IMR-90 (cell line): ENCODE data around the gene RHOT2. TPM values are rescaled to one million over a fixed set of nuclear protein-coding genes. Genes with fewer than 3 reads are reported as not detected.
A peak's percentile ranks its signal among the peaks of the same experiment; 100 is the strongest.

Experiments
- ATAC-seq: fragments of 200-7000 bp; cut with Tn5 transposase; 2 replicates; pipeline ENCODE4 v1.9.1; 2020; ENCODE audit warnings: low read depth, mild to moderate bottlenecking, moderate library complexity
- BruUV-seq: library from RNA; stranded (reverse); fragments of 400-500 nt; replicated peaks from 2 replicates; lab custom pipeline; 2021; lab: Mats Ljungman, UMichigan
- CTCF ChIA-PET: fragments of 300-600 bp; formaldehyde crosslinking; extraction: SDS; loops from one replicate; lab custom pipeline; 2021; ENCODE audit warnings: antibody characterized with exemption; lab: Yijun Ruan, JAX
- POLR2A ChIA-PET: fragments of 300-600 bp; sonication (Branson Sonifier 250); formaldehyde crosslinking; loops from one replicate; lab custom pipeline; 2022; ENCODE audit warnings: antibody characterized with exemption; ENCODE audit not compliant: unreplicated experiment; lab: Charles Lee
- DNase-seq: peaks from one replicate; pipeline ENCODE4 v3.0.0; 2013
- H2AFZ ChIP-seq: replicated peaks from 2 replicates; pipeline ENCODE3; 2013; ENCODE audit warnings: low read length, mild to moderate bottlenecking; ENCODE audit not compliant: poor library complexity
- H2AK5ac ChIP-seq: 2 replicates; pipeline ENCODE4 v1.6.1; 2013; ENCODE audit warnings: low read depth, low read length, inconsistent platforms
- H2AK9ac ChIP-seq: replicated peaks from 2 replicates; pipeline ENCODE3; 2013; ENCODE audit warnings: mild to moderate bottlenecking, low read depth, low read length, moderate library complexity; ENCODE audit not compliant: poor library complexity
- H2BK120ac ChIP-seq: 2 replicates; pipeline ENCODE4 v1.6.1; 2013; ENCODE audit warnings: low read depth, low read length, inconsistent platforms
- H2BK15ac ChIP-seq: 3 replicates; pipeline ENCODE4 v1.6.1; 2013; ENCODE audit warnings: low read depth, low read length, inconsistent platforms
- H2BK20ac ChIP-seq: 2 replicates; pipeline ENCODE4 v1.6.1; 2013; ENCODE audit warnings: low read depth, mild to moderate bottlenecking, inconsistent platforms, low read length, moderate library complexity
- H2BK5ac ChIP-seq: 2 replicates; pipeline ENCODE4 v1.6.1; 2013; ENCODE audit warnings: mild to moderate bottlenecking, low read depth, low read length, inconsistent platforms; ENCODE audit not compliant: poor library complexity, severe bottlenecking
- H3K14ac ChIP-seq: replicated peaks from 2 replicates; pipeline ENCODE4 v1.6.1; 2013; ENCODE audit warnings: low read depth, low read length, inconsistent platforms
- H3K18ac ChIP-seq: 2 replicates; pipeline ENCODE4 v1.6.1; 2013; ENCODE audit warnings: low read depth, low read length, control low read depth
- H3K23ac ChIP-seq: 2 replicates; pipeline ENCODE4 v1.6.1; 2013; ENCODE audit warnings: low read depth, low read length, inconsistent platforms
- H3K27ac ChIP-seq: 2 replicates; pipeline ENCODE4 v1.5.1; 2013; ENCODE audit warnings: mild to moderate bottlenecking, control low read depth, low read length; ENCODE audit not compliant: insufficient read depth
- H3K27me3 ChIP-seq: 2 replicates; pipeline ENCODE4 v1.6.1; 2013; ENCODE audit warnings: low read length; ENCODE audit not compliant: control insufficient read depth, insufficient read depth
- H3K36me3 ChIP-seq: 2 replicates; pipeline ENCODE4 v1.6.1; 2013; ENCODE audit warnings: low read length, mixed read lengths; ENCODE audit not compliant: control insufficient read depth, insufficient read depth
- H3K4ac ChIP-seq: 2 replicates; pipeline ENCODE4 v1.6.1; 2013; ENCODE audit warnings: low read depth, low read length, inconsistent platforms
- H3K4me1 ChIP-seq: 2 replicates; pipeline ENCODE4 v1.6.1; 2013; ENCODE audit warnings: low read length, mixed read lengths; ENCODE audit not compliant: control insufficient read depth, insufficient read depth
- H3K4me2 ChIP-seq: 2 replicates; pipeline ENCODE4 v1.6.1; 2013; ENCODE audit warnings: low read depth, mild to moderate bottlenecking, control low read depth, low read length, moderate library complexity
- H3K4me3 ChIP-seq: 2 replicates; pipeline ENCODE4 v1.5.1; 2013; ENCODE audit warnings: low read depth, mild to moderate bottlenecking, control low read depth, low read length, moderate library complexity; ENCODE audit not compliant: insufficient read depth
- H3K56ac ChIP-seq: 2 replicates; pipeline ENCODE4 v1.6.1; 2013; ENCODE audit warnings: low read length, inconsistent platforms; ENCODE audit not compliant: insufficient read depth; ENCODE audit errors: extremely low read depth
- H3K79me1 ChIP-seq, 2 experiments: 2 replicates each; pipeline ENCODE4 v1.6.1; 2013; ENCODE audit warnings: low read length in 2 of 2, inconsistent platforms in 1 of 2, low read depth in 1 of 2
- H3K9ac ChIP-seq: 2 replicates; pipeline ENCODE4 v1.6.1; 2013; ENCODE audit warnings: low read depth, low read length, control low read depth
- H3K9me1 ChIP-seq: 2 replicates; pipeline ENCODE4 v1.6.1; 2013; ENCODE audit warnings: low read length, inconsistent platforms; ENCODE audit not compliant: insufficient read depth
- H3K9me3 ChIP-seq: 2 replicates; pipeline ENCODE4 v1.6.1; 2013; ENCODE audit warnings: low read length; ENCODE audit not compliant: control insufficient read depth, insufficient read depth
- H4K20me1 ChIP-seq: 2 replicates; pipeline ENCODE4 v1.6.1; 2013; ENCODE audit warnings: low read length, inconsistent platforms; ENCODE audit not compliant: insufficient read depth
- H4K5ac ChIP-seq: 2 replicates; pipeline ENCODE4 v1.6.1; 2013; ENCODE audit warnings: mild to moderate bottlenecking, low read depth, low read length, control low read depth
- H4K8ac ChIP-seq, 2 experiments: 2 replicates each; pipeline ENCODE4 v1.6.1; 2013; ENCODE audit warnings: low read depth in 2 of 2, low read length in 2 of 2, control low read depth in 1 of 2, inconsistent platforms in 1 of 2
- H4K91ac ChIP-seq: 2 replicates; pipeline ENCODE4 v1.6.1; 2013; ENCODE audit warnings: low read depth, low read length, inconsistent platforms; ENCODE audit not compliant: insufficient read depth
- BHLHE40 ChIP-seq: fragments of 150-350 bp; IDR thresholded peaks from 2 replicates; pipeline ENCODE4 v1.6.1; 2016; ENCODE audit warnings: mild to moderate bottlenecking, low read depth, low read length
- CTCF ChIP-seq: conservative IDR thresholded peaks from 2 replicates; pipeline ENCODE4 v1.5.1; 2012; ENCODE audit warnings: mild to moderate bottlenecking, low read depth, low read length, improper control_type of control experiment
- ELK1 ChIP-seq: fragments of 150-350 bp; IDR thresholded peaks from 2 replicates; pipeline ENCODE4 v1.6.1; 2016; ENCODE audit warnings: low read depth, mild to moderate bottlenecking, low read length, moderate library complexity, borderline replicate concordance
- MAZ ChIP-seq: IDR thresholded peaks from 2 replicates; pipeline ENCODE4 v1.6.1; 2012; ENCODE audit warnings: low read depth, mild to moderate bottlenecking, low read length, improper control_type of control experiment, moderate library complexity, borderline replicate concordance
- MXI1 ChIP-seq: IDR thresholded peaks from 2 replicates; pipeline ENCODE4 v1.6.1; 2012; ENCODE audit warnings: low read depth, mild to moderate bottlenecking, low read length, moderate library complexity, borderline replicate concordance
- POLR2A ChIP-seq: IDR thresholded peaks from 2 replicates; pipeline ENCODE4 v1.6.1; 2012; ENCODE audit warnings: mild to moderate bottlenecking, low read depth, low read length
- RCOR1 ChIP-seq: IDR thresholded peaks from 2 replicates; pipeline ENCODE4 v1.6.1; 2012; ENCODE audit warnings: mild to moderate bottlenecking, low read length, improper control_type of control experiment; ENCODE audit not compliant: insufficient replicate concordance
- WGBS, 2 experiments: methylation state at CpG; one replicate each; pipeline versions ENCODE4 v1.1.5 to v1.1.7; 2013; ENCODE audit warnings: missing lambda C conversion rate in 2 of 2; ENCODE audit not compliant: insufficient read length in 1 of 2; ENCODE audit errors: extremely low coverage in 2 of 2; 5-methylcytosine and 5-hydroxymethylcytosine counted together
- dilution Hi-C: fragments of 300-500 bp; cut with HindIII; formaldehyde crosslinking; loops from one replicate; pipeline ENCODE4 v1.14.3; 2018; ENCODE audit warnings: low sequenced_read_pairs; ENCODE audit not compliant: unreplicated experiment
- in situ Hi-C: fragments of 300-500 bp; cut with MboI; formaldehyde crosslinking; loops from 3 replicates; pipeline ENCODE4 v1.14.3; 2019; ENCODE audit warnings: low sequenced_read_pairs, inconsistent platforms, mixed read lengths
- intact Hi-C: fragments of 100-400 bp; cut with micrococcal nuclease; formaldehyde crosslinking; loops from 2 replicates; pipeline ENCODE4 v1.10.0; 2022
- polyA plus RNA-seq, 3 experiments: library from polyadenylated mRNA; depleted of rRNA; stranded (reverse); fragments of >200 nt; gene quantifications; 2 replicates each; pipeline ENCODE4 v1.2.3, GENCODE V29; 2012; ENCODE audit warnings: low replicate concordance in 1 of 3
- total RNA-seq: library from RNA; depleted of rRNA; stranded (reverse); fragments of >200 nt; gene quantifications from 2 replicates; pipeline ENCODE4 v1.2.3, GENCODE V29; 2012

Gene RHOT2
- total and polyA plus RNA-seq, 2 of the 4 experiments (the other 2 are of a cell fraction), result 20.3 to 181 TPM

- Histone ChIP-seq H3K9ac (peak overlapping the region; percentile 79), H2AK5ac (peak overlapping the region; percentile 72; the same call in 1 of the 2 replicates), H3K9me3 (no peaks in the 10 kb centered on the region), H3K4me1 (peaks cover 17% of the 10 kb centered on the region), H2BK20ac (no peak overlapping the region), H4K91ac (peak overlapping the region; percentile 20), H3K23ac (0 out of 2 replicates have a peak overlapping the region, but pooled peaks have one; percentile 11), H3K36me3 (peaks cover 1% of the 10 kb centered on the region; the same call in 1 of the 2 replicates), H4K5ac (peak overlapping the region; percentile 6; the same call in 1 of the 2 replicates), H2BK120ac (peak overlapping the region; percentile 10; the same call in 1 of the 2 replicates), H2BK15ac (no peak overlapping the region), H2BK5ac (peak overlapping the region; percentile 93), H4K20me1 (peaks cover 7% of the 10 kb centered on the region), H3K14ac (peak overlapping the region; percentile 10; the same call in 1 of the 2 replicates), H3K4me2 (peak overlapping the region; percentile 68), H2AK9ac (peak overlapping the region; percentile 92), H2AFZ (peak overlapping the region; percentile 96), H3K4ac (peak overlapping the region; percentile 83), H3K56ac (peak overlapping the region; percentile 57), H3K79me1 (peaks cover 13 to 23% of the 10 kb centered on the region in 2 experiments), H4K8ac (peak overlapping the region; percentile 92 to 94), H3K4me3 (peak overlapping the region; percentile 98), H3K27ac (peak overlapping the region; percentile 75), H3K27me3 (no peaks in the 10 kb centered on the region), H3K9me1 (no peaks in the 10 kb centered on the region), H3K18ac (no peak overlapping the region)
- CTCF ChIA-PET, result no interaction called here
- DNase-seq, result peak; percentile 70
- 0% methylated on average over 14 of the region's 38 CpGs; no CpG with 5 or more reads in 1 of the 2 experiments for WGBS, 2 experiments
- dilution Hi-C loops (no loop called here), in situ Hi-C loops (loop anchor here (25.0 kb wide), 1 partner anchor 342 kb away; the partner anchor contains the start of gene SSTR5), intact Hi-C loops (no loop called here)
- TF ChIP-seq MAZ, result peak; percentile 58; the same call in 1 of the 2 replicates
- peak; percentile 18 for TF ChIP-seq RCOR1
- TF ChIP-seq MXI1, result peak; percentile 47; the same call in 1 of the 2 replicates
- TF ChIP-seq BHLHE40, result peak; percentile 84
- TF ChIP-seq CTCF, result peak; percentile 42
- no peak for TF ChIP-seq ELK1
- no peak for TF ChIP-seq POLR2A
- POLR2A ChIA-PET, result interaction anchor here (0.5 kb wide), 1 partner anchor 11 kb away, joined by 4 read pairs; no protein-coding TSS in a partner anchor
- ATAC-seq, result peak; percentile 53
- BruUV-seq, result no TSS peak
Measured at GRCh38 chr16:720447-720989, 52.6 kb downstream of the RHOT2 start.
